Measurements from ENCODE around the gene CCDC144A.
"Not testable (repeated sequence)": the region's sequence is repeated elsewhere in the genome, so short reads cannot be mapped to it uniquely, and the experiment has no call there.

Gene CCDC144A

GRCh38 chr17:16689731-16690281 is at the start of gene CCDC144A:
CCDC144A (plus strand) TSS chr17:16690241; CDS start chr17:16690401, 160 bp downstream.
- DNase-seq (ENCODE audit: low spot score): peak; percentile 26

- no peak for DNase-seq (ENCODE audit: low spot score)
Measured at GRCh38 chr17:16649585-16649984, 40.5 kb upstream of the CCDC144A start.

GRCh38 chr17:16652252-16652651 is 37.8 kb upstream of the CCDC144A start:
- DNase-seq (ENCODE audit: low spot score): no peak

- DNase-seq (ENCODE audit: low spot score): no peak
Measured at GRCh38 chr17:16652847-16653366, 37.1 kb upstream of the CCDC144A start.

GRCh38 chr17:16653367-16654041 is 36.5 kb upstream of the CCDC144A start, which contains the start of gene ZNF624:
ZNF624 (minus strand) TSS chr17:16653850.
- peak; percentile 98 for DNase-seq (ENCODE audit: low spot score)

- DNase-seq (ENCODE audit: low spot score): no peak
Measured at GRCh38 chr17:16661217-16661616, 28.8 kb upstream of the CCDC144A start.

GRCh38 chr17:16662936-16663335 is 27.1 kb upstream of the CCDC144A start:
- no peak for DNase-seq (ENCODE audit: low spot score)

- not testable (repeated sequence) for DNase-seq (ENCODE audit: low spot score)
Measured at GRCh38 chr17:16666553-16666906, 23.5 kb upstream of the CCDC144A start.

GRCh38 chr17:16666907-16667636 is 23.0 kb upstream of the CCDC144A start:
- peak; percentile 30 for DNase-seq (ENCODE audit: low spot score)

GRCh38 chr17:16676676-16677268 is 13.3 kb upstream of the CCDC144A start:
- no peak for DNase-seq (ENCODE audit: low spot score)

GRCh38 chr17:16683290-16684138 is 6.5 kb upstream of the CCDC144A start:
- not testable (repeated sequence) for DNase-seq (ENCODE audit: low spot score)

- not testable (repeated sequence) for DNase-seq (ENCODE audit: low spot score)
Measured at GRCh38 chr17:16686019-16686418, 4.0 kb upstream of the CCDC144A start.

GRCh38 chr17:16687151-16687550 is 2.9 kb upstream of the CCDC144A start:
- DNase-seq (ENCODE audit: low spot score): not testable (repeated sequence)

- DNase-seq (ENCODE audit: low spot score): not testable (repeated sequence)
Measured at GRCh38 chr17:16690447-16690846, 406 bp downstream of the CCDC144A start.

GRCh38 chr17:16697603-16698002 is 7.6 kb downstream of the CCDC144A start:
- not testable (repeated sequence) for DNase-seq (ENCODE audit: low spot score)

GRCh38 chr17:16745492-16746203 is 55.6 kb downstream of the CCDC144A start:
- DNase-seq (ENCODE audit: low spot score): peak; percentile 5

- DNase-seq (ENCODE audit: low spot score): not testable (repeated sequence)
Measured at GRCh38 chr17:16746571-16746970, 56.5 kb downstream of the CCDC144A start.

- not testable (repeated sequence) for DNase-seq (ENCODE audit: low spot score)
Measured at GRCh38 chr17:16750515-16750914, 60.5 kb downstream of the CCDC144A start.

- DNase-seq (ENCODE audit: low spot score): peak; percentile 8
Measured at GRCh38 chr17:16751224-16751923, 61.3 kb downstream of the CCDC144A start.

- not testable (repeated sequence) for DNase-seq (ENCODE audit: low spot score)
Measured at GRCh38 chr17:16751924-16752287, 61.9 kb downstream of the CCDC144A start.

All from iPS-NIHi11 (cell line).